SK-N-SH (cell line): ENCODE measurements around the gene GRB10. TPM values are rescaled to one million over a fixed set of nuclear protein-coding genes. Genes with fewer than 3 reads are reported as not detected.

Experiments used
- CTCF ChIA-PET: fragments of 300-600, 350-600 bp; formaldehyde crosslinking; extraction: SDS; loops from one replicate; lab custom pipeline; 2021; lab: Yijun Ruan, JAX
- POLR2A ChIA-PET: fragments of 350-600 bp; sonication (Branson Sonifier 250); formaldehyde crosslinking; extraction: SDS; loops from one replicate; lab custom pipeline; 2020; ENCODE audit warnings: antibody characterized with exemption, inconsistent platforms; lab: Yijun Ruan, JAX
- DNase-seq: peaks from one replicate; pipeline ENCODE4 v3.0.0; 2012
- H2AFZ ChIP-seq: fragments of 200-600 bp; sonication (generic); 2 replicates; pipeline ENCODE4 v1.8.1; 2016; ENCODE audit warnings: antibody characterized with exemption, mild to moderate bottlenecking, low read depth
- H3F3A ChIP-seq: fragments of 200-600 bp; sonication (generic); replicated peaks from 2 replicates; pipeline ENCODE3; 2016; ENCODE audit warnings: antibody characterized with exemption, mild to moderate bottlenecking; ENCODE audit not compliant: insufficient read depth
- H3K27ac ChIP-seq, 2 experiments: fragments of 200-500 bp in 1 of 2; fragments of 200-600 bp in 1 of 2; sonication (Bioruptor generic) in 1 of 2; sonication (generic), shearing (Covaris generic) in 1 of 2; 2 replicates each; pipeline versions ENCODE4 v1.5.1 to v1.6.1; 2014 to 2016; ENCODE audit warnings: low read depth in 2 of 2, inconsistent platforms in 1 of 2, low read length in 1 of 2, mild to moderate bottlenecking in 1 of 2, mixed read lengths in 1 of 2
- H3K27me3 ChIP-seq: fragments of 200-600 bp; sonication (generic), shearing (Covaris generic); 2 replicates; pipeline ENCODE4 v1.6.1; 2016; ENCODE audit warnings: mixed run types; ENCODE audit not compliant: insufficient read depth
- H3K36me3 ChIP-seq, 2 experiments: fragments of 200-500 bp in 1 of 2; fragments of 200-600 bp in 1 of 2; sonication (Bioruptor generic) in 1 of 2; sonication (generic) in 1 of 2; replicated peaks in 1 of 2; 2 replicates each; pipeline versions ENCODE3 to v1.5.1; 2014 to 2016; ENCODE audit warnings: low read length in 1 of 2, mild to moderate bottlenecking in 1 of 2; ENCODE audit not compliant: insufficient read depth in 2 of 2, control insufficient read depth in 1 of 2
- H3K4me1 ChIP-seq, 2 experiments: fragments of 200-500 bp in 1 of 2; fragments of 200-600 bp in 1 of 2; sonication (Bioruptor generic) in 1 of 2; sonication (generic), shearing (Covaris generic) in 1 of 2; 2 replicates each; pipeline versions ENCODE4 v1.5.1 to v1.6.1; 2014 to 2016; ENCODE audit warnings: low read depth in 1 of 2, low read length in 1 of 2, mixed run types in 1 of 2; ENCODE audit not compliant: insufficient read depth in 2 of 2, control insufficient read depth in 1 of 2
- H3K4me2 ChIP-seq: fragments of 200-600 bp; sonication (generic), shearing (Covaris generic); 2 replicates; pipeline ENCODE4 v1.6.1; 2017; ENCODE audit warnings: mixed run types
- H3K4me3 ChIP-seq, 2 experiments: fragments of 200-500 bp in 1 of 2; fragments of 200-600 bp in 1 of 2; sonication (Bioruptor generic) in 1 of 2; sonication (generic), shearing (Covaris generic) in 1 of 2; 2 replicates each; pipeline versions ENCODE4 v1.5.1 to v1.8.1; 2014 to 2016; ENCODE audit warnings: low read depth in 2 of 2, inconsistent platforms in 1 of 2, low read length in 1 of 2, mild to moderate bottlenecking in 1 of 2, mixed read lengths in 1 of 2, moderate library complexity in 1 of 2
- H3K79me2 ChIP-seq: fragments of 200-600 bp; sonication (generic); 2 replicates; pipeline ENCODE4 v1.8.1; 2017; ENCODE audit warnings: mild to moderate bottlenecking; ENCODE audit not compliant: insufficient read depth
- H3K9ac ChIP-seq: fragments of 200-600 bp; sonication (generic); 2 replicates; pipeline ENCODE4 v1.6.1; 2017; ENCODE audit warnings: mixed run types
- H3K9me2 ChIP-seq: fragments of 200-600 bp; sonication (generic); 2 replicates; pipeline ENCODE4 v1.6.1; 2017; ENCODE audit warnings: mixed run types
- H3K9me3 ChIP-seq: fragments of 200-600 bp; sonication (generic); 2 replicates; pipeline ENCODE4 v1.6.1; 2017; ENCODE audit warnings: mixed run types, mild to moderate bottlenecking, moderate library complexity
- H4K20me1 ChIP-seq: fragments of 200-600 bp; sonication (generic); 2 replicates; pipeline ENCODE4 v1.6.1; 2017; ENCODE audit warnings: mild to moderate bottlenecking, mixed run types; ENCODE audit not compliant: insufficient read depth
- CHD2 ChIP-seq: fragments of 150-350 bp; IDR thresholded peaks from 2 replicates; pipeline ENCODE4 v1.6.1; 2018; ENCODE audit warnings: low read length; ENCODE audit not compliant: partially characterized antibody
- EP300 ChIP-seq, 2 experiments: IDR thresholded peaks; 2 replicates each; pipeline versions ENCODE4 v1.4.0 to v1.6.1; 2012; ENCODE audit warnings: borderline replicate concordance in 1 of 2, low read depth in 1 of 2, low read length in 1 of 2
- FOXJ3 ChIP-seq: sonication (generic); formaldehyde crosslinking; IDR thresholded peaks from 2 replicates; pipeline ENCODE4 v1.5.1; 2020; ENCODE audit warnings: mild to moderate bottlenecking, missing genetic modification reagents
- GABPA ChIP-seq: IDR thresholded peaks from 2 replicates; pipeline ENCODE4 v1.4.0; 2012; ENCODE audit warnings: low read depth, mild to moderate bottlenecking
- GATA2 ChIP-seq: sonication (generic); formaldehyde crosslinking; IDR thresholded peaks from 2 replicates; pipeline ENCODE4 v1.5.0; 2020; ENCODE audit warnings: mild to moderate bottlenecking, missing genetic modification reagents
- MEF2A ChIP-seq: IDR thresholded peaks from 2 replicates; pipeline ENCODE4 v1.4.0; 2012; ENCODE audit warnings: low read depth, borderline replicate concordance
- MXI1 ChIP-seq: IDR thresholded peaks from 2 replicates; pipeline ENCODE4 v1.6.1; 2012; ENCODE audit warnings: mild to moderate bottlenecking, low read depth, low read length, improper control_type of control experiment
- NRF1 ChIP-seq: IDR thresholded peaks from 2 replicates; pipeline ENCODE4 v1.6.1; 2012; ENCODE audit warnings: low read depth, mild to moderate bottlenecking, low read length
- TAF1 ChIP-seq: IDR thresholded peaks from 2 replicates; pipeline ENCODE4 v1.6.1; 2012; ENCODE audit warnings: low read depth, mild to moderate bottlenecking, low read length, moderate library complexity, borderline replicate concordance
- WGBS: methylation state at CpG from one replicate; pipeline ENCODE4 v1.1.6; 2017; ENCODE audit warnings: low lambda C conversion rate; 5-methylcytosine and 5-hydroxymethylcytosine counted together
- polyA plus RNA-seq, 3 experiments: library from polyadenylated mRNA; depleted of rRNA; stranded (reverse); fragments of >200 nt; gene quantifications; 2 replicates each; pipeline ENCODE4 v1.2.3, GENCODE V29; 2012
- TF ChIP-seq, protein P1 (sequence below): fragments of 150-350 bp; IDR thresholded peaks from 2 replicates; pipeline ENCODE4 v1.6.1; 2016; ENCODE audit warnings: mild to moderate bottlenecking, low read depth, low read length
- TF ChIP-seq, protein P2 (sequence below): IDR thresholded peaks from 2 replicates; pipeline ENCODE4 v1.6.1; 2012; ENCODE audit warnings: mild to moderate bottlenecking, low read depth, low read length, moderate library complexity
- TF ChIP-seq, protein P3 (sequence below): IDR thresholded peaks from 2 replicates; pipeline ENCODE4; 2012

Gene GRB10
- polyA plus RNA-seq, 1 of the 3 experiments (the other 2 are of a cell fraction) = 5.1 TPM

DNA sequence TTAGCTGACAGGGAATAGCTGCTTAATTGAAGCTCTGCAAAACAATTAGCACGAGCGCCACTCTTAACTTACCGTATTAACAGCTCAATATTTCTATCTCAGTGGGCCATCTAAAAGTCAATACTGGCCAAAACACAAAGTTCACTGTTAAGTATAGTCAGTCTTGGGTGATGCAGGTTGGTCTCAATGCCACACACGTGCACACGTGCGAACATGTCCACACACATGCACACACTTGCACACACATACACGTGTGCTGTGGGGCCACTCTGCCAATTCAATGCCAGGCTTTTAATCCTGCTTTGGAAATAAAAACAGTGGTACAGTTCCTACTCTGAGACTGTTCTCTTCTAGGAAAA, 105.1 kb downstream of the GRB10 start:
- POLR2A ChIA-PET = no interaction called here

DNA sequence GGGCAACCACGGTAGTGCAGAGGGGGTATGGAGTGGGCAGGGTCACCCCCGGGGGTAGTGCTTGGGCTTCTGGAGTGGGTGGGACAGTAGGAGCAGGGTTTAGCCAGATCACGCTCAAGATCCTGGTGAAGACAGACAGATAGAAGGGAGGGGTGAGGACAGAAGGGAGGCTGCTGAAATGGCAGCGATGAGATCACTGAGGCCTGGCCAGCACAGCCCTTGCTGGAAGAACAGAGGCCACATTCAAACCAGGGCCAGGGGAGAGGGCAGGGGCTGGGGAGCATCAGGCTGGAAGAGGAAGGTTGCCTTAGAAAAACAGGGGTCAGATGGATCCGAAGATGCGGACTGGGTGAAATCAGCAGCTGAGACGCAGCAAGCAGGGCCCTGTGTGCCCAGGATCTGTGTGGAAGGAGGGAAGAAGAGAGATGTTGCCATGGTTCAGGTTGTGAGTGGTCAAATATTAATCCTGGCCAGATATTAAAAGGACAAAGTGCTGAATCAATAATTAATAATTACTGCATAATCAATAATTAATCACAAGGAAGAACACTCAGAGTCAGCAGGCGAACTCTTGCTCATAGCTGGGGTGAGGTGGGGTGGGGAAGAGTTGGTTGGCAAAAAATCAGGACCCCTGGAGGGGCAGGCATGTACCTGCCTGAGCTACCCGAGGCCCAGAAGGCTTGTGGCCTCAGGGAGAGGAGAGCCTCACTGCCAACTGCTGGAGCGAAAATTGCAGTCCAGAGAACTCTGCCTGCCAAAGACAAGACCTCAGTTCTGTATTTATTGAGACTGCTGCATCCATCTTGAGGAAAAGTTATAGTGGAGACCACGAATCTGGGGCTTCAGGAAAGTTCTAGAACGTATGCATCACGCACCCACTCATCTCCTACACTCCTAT, 105.7 kb downstream of the GRB10 start:
- 69% methylated on average over 13 of the region's 13 CpGs for WGBS
- H3K9me2 ChIP-seq = no peaks in the 10 kb centered on the region
- TF ChIP-seq NRF1 = no peak
- TF ChIP-seq TAF1 = no peak
- TF ChIP-seq, protein P1, sequence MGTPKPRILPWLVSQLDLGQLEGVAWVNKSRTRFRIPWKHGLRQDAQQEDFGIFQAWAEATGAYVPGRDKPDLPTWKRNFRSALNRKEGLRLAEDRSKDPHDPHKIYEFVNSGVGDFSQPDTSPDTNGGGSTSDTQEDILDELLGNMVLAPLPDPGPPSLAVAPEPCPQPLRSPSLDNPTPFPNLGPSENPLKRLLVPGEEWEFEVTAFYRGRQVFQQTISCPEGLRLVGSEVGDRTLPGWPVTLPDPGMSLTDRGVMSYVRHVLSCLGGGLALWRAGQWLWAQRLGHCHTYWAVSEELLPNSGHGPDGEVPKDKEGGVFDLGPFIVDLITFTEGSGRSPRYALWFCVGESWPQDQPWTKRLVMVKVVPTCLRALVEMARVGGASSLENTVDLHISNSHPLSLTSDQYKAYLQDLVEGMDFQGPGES = no peak
- TF ChIP-seq, protein P2, sequence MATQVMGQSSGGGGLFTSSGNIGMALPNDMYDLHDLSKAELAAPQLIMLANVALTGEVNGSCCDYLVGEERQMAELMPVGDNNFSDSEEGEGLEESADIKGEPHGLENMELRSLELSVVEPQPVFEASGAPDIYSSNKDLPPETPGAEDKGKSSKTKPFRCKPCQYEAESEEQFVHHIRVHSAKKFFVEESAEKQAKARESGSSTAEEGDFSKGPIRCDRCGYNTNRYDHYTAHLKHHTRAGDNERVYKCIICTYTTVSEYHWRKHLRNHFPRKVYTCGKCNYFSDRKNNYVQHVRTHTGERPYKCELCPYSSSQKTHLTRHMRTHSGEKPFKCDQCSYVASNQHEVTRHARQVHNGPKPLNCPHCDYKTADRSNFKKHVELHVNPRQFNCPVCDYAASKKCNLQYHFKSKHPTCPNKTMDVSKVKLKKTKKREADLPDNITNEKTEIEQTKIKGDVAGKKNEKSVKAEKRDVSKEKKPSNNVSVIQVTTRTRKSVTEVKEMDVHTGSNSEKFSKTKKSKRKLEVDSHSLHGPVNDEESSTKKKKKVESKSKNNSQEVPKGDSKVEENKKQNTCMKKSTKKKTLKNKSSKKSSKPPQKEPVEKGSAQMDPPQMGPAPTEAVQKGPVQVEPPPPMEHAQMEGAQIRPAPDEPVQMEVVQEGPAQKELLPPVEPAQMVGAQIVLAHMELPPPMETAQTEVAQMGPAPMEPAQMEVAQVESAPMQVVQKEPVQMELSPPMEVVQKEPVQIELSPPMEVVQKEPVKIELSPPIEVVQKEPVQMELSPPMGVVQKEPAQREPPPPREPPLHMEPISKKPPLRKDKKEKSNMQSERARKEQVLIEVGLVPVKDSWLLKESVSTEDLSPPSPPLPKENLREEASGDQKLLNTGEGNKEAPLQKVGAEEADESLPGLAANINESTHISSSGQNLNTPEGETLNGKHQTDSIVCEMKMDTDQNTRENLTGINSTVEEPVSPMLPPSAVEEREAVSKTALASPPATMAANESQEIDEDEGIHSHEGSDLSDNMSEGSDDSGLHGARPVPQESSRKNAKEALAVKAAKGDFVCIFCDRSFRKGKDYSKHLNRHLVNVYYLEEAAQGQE = no peak
- no peak for TF ChIP-seq CHD2
- TF ChIP-seq, protein P3, sequence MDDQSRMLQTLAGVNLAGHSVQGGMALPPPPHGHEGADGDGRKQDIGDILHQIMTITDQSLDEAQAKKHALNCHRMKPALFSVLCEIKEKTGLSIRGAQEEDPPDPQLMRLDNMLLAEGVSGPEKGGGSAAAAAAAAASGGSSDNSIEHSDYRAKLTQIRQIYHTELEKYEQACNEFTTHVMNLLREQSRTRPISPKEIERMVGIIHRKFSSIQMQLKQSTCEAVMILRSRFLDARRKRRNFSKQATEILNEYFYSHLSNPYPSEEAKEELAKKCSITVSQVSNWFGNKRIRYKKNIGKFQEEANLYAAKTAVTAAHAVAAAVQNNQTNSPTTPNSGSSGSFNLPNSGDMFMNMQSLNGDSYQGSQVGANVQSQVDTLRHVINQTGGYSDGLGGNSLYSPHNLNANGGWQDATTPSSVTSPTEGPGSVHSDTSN = no peak
- TF ChIP-seq GABPA = no peak
- no peak for TF ChIP-seq EP300 (IDR thresholded peaks at IDR 0.05; ENCODE audit: borderline replicate concordance in 1 of 2, low read depth in 1 of 2, low read length in 1 of 2)
- TF ChIP-seq GATA2 = no peak
- TF ChIP-seq MEF2A = no peak
- no peak for TF ChIP-seq FOXJ3
- TF ChIP-seq, all 33 proteins: peak for 0
- H3K4me2 ChIP-seq = no peak overlapping the region
- H3K4me1 ChIP-seq = peaks cover 0 to 22% of the 10 kb centered on the region in 2 experiments; a peak in 2 of 4 replicates
- H3K4me3 ChIP-seq = no peak overlapping the region
- no peaks in the 10 kb centered on the region for H3K27me3 ChIP-seq
- ChIA-PET POLR2A (interaction anchor here (0.7 to 1.1 kb wide), 2 partner anchors 116 to 234 kb away, joined by 3 to 7 read pairs; no protein-coding TSS in a partner anchor), CTCF (interaction anchor here (0.8 to 11.9 kb wide), 28 partner anchors 10 to 584 kb away, joined by 3 to 157 read pairs (median 4); partner anchors contain the start of gene FIGNL1)
- H3K9me3 ChIP-seq = no peaks in the 10 kb centered on the region
- H3K36me3 ChIP-seq = no peaks in the 10 kb centered on the region
- no peak overlapping the region for H2AFZ ChIP-seq
- no peaks in the 10 kb centered on the region for H3F3A ChIP-seq
- peaks cover 88% of the 10 kb centered on the region for H4K20me1 ChIP-seq
- no peak overlapping the region for H3K27ac ChIP-seq
- H3K9ac ChIP-seq = no peak overlapping the region
- peaks cover 48% of the 10 kb centered on the region for H3K79me2 ChIP-seq
- DNase-seq = no peak

More for the DNA sequence above, 105.1 kb downstream of the GRB10 start:
- H2AFZ ChIP-seq = no peak overlapping the region
- CTCF ChIA-PET = interaction anchor here (0.8 to 11.9 kb wide), 20 partner anchors 15 to 585 kb away, joined by 3 to 157 read pairs (median 4); partner anchors contain the start of gene FIGNL1
- no peak for TF ChIP-seq MXI1
- H3K9ac ChIP-seq = no peak overlapping the region
- H4K20me1 ChIP-seq = peaks cover 88% of the 10 kb centered on the region
- DNase-seq = no peak
- 85% methylated on average over 7 of the region's 7 CpGs for WGBS
- peaks cover 0 to 22% of the 10 kb centered on the region in 2 experiments; a peak in 2 of 4 replicates for H3K4me1 ChIP-seq
- H3K27ac ChIP-seq = no peak overlapping the region
- no peaks in the 10 kb centered on the region for H3F3A ChIP-seq
- H3K4me3 ChIP-seq = no peak overlapping the region
- H3K36me3 ChIP-seq = peaks cover 0 to under 1% of the 10 kb centered on the region in 2 experiments
- H3K9me2 ChIP-seq = no peaks in the 10 kb centered on the region
- H3K4me2 ChIP-seq = no peak overlapping the region
- peaks cover 50% of the 10 kb centered on the region for H3K79me2 ChIP-seq
- H3K27me3 ChIP-seq = no peaks in the 10 kb centered on the region
- H3K9me3 ChIP-seq = no peaks in the 10 kb centered on the region
